Measurements from ENCODE around the gene NOL7. TPM values are rescaled to one million over a fixed set of nuclear protein-coding genes. Genes with fewer than 3 reads are reported as not detected.

NOL7 gene
- total RNA-seq, 1 donor from 2014 or later, result 40.5 TPM

- peak overlapping the region; percentile 97 for H3K27ac Mint-ChIP-seq
- peaks cover 9% of the 10 kb centered on the region for H3K4me1 Mint-ChIP-seq (ENCODE audit: low read depth)
- DNase-seq (ENCODE audit: low spot score, unreplicated experiment), result no peak
- TF ChIP-seq CTCF (IDR thresholded peaks at IDR 0.05; ENCODE audit: unreplicated experiment), result no peak
- peaks cover 5% of the 10 kb centered on the region for H3K36me3 Mint-ChIP-seq (ENCODE audit: insufficient read depth)
- H3K9me3 Mint-ChIP-seq (ENCODE audit: low read depth), result peaks cover 5% of the 10 kb centered on the region
- peak overlapping the region; percentile 80 for H3K4me3 Mint-ChIP-seq (ENCODE audit: low read depth)
- H3K27me3 Mint-ChIP-seq, result no peaks in the 10 kb centered on the region
Observed at GRCh38 chr6:13572951-13573654, 42.0 kb upstream of the NOL7 start.

GRCh38 chr6:13573669-13574110 lies 41.4 kb upstream of the NOL7 start:
- H3K27ac Mint-ChIP-seq, result peak overlapping the region; percentile 97
- H3K9me3 Mint-ChIP-seq (ENCODE audit: low read depth), result peaks cover 6% of the 10 kb centered on the region
- H3K27me3 Mint-ChIP-seq, result no peaks in the 10 kb centered on the region
- DNase-seq (ENCODE audit: low spot score, unreplicated experiment), result no peak
- H3K36me3 Mint-ChIP-seq (ENCODE audit: insufficient read depth), result peaks cover 6% of the 10 kb centered on the region
- peak overlapping the region; percentile 80 for H3K4me3 Mint-ChIP-seq (ENCODE audit: low read depth)
- peaks cover 9% of the 10 kb centered on the region for H3K4me1 Mint-ChIP-seq (ENCODE audit: low read depth)
- no peak for TF ChIP-seq CTCF (IDR thresholded peaks at IDR 0.05; ENCODE audit: unreplicated experiment)

GRCh38 chr6:13574149-13574570 lies 41.0 kb upstream of the NOL7 start:
- Mint-ChIP-seq H3K27me3 (no peaks in the 10 kb centered on the region), H3K9me3 (ENCODE audit: low read depth) (peaks cover 6% of the 10 kb centered on the region), H3K27ac (peak overlapping the region; percentile 97), H3K4me1 (ENCODE audit: low read depth) (peaks cover 9% of the 10 kb centered on the region), H3K4me3 (ENCODE audit: low read depth) (peak overlapping the region; percentile 86), H3K36me3 (ENCODE audit: insufficient read depth) (peaks cover 6% of the 10 kb centered on the region)
- TF ChIP-seq CTCF (IDR thresholded peaks at IDR 0.05; ENCODE audit: unreplicated experiment), result peak; percentile 70
- peak; percentile 94 for DNase-seq (ENCODE audit: low spot score, unreplicated experiment)

GRCh38 chr6:13574571-13575376 lies 40.4 kb upstream of the NOL7 start, which contains the start of gene SIRT5:
Gene SIRT5 (plus strand): TSS chr6:13574601. CDS start chr6:13584111, 9,510 bp downstream.
- peaks cover 6% of the 10 kb centered on the region for H3K36me3 Mint-ChIP-seq (ENCODE audit: insufficient read depth)
- peaks cover 6% of the 10 kb centered on the region for H3K9me3 Mint-ChIP-seq (ENCODE audit: low read depth)
- H3K27me3 Mint-ChIP-seq, result no peaks in the 10 kb centered on the region
- no peak for TF ChIP-seq CTCF (IDR thresholded peaks at IDR 0.05; ENCODE audit: unreplicated experiment)
- DNase-seq (ENCODE audit: low spot score, unreplicated experiment), result peak; percentile 64
- peaks cover 9% of the 10 kb centered on the region for H3K4me1 Mint-ChIP-seq (ENCODE audit: low read depth)
- peak within 1 kb of the TSS; percentile 97 for H3K27ac Mint-ChIP-seq
- peak within 1 kb of the TSS; percentile 86 for H3K4me3 Mint-ChIP-seq (ENCODE audit: low read depth)

GRCh38 chr6:13575377-13575775 lies 39.8 kb upstream of the NOL7 start:
- TF ChIP-seq CTCF (IDR thresholded peaks at IDR 0.05; ENCODE audit: unreplicated experiment), result peak; percentile 89
- no peak for DNase-seq (ENCODE audit: low spot score, unreplicated experiment)
- Mint-ChIP-seq H3K4me3 (ENCODE audit: low read depth) (peak overlapping the region; percentile 86), H3K4me1 (ENCODE audit: low read depth) (peaks cover 9% of the 10 kb centered on the region), H3K9me3 (ENCODE audit: low read depth) (peaks cover 6% of the 10 kb centered on the region), H3K36me3 (ENCODE audit: insufficient read depth) (peaks cover 7% of the 10 kb centered on the region), H3K27ac (peak overlapping the region; percentile 97), H3K27me3 (no peaks in the 10 kb centered on the region)

All from progenitor cell of endocrine pancreas (in vitro differentiated cells).